Endothelial cell of umbilical vein (primary cell): Measurements from ENCODE around the gene S100A1. TPM values are rescaled to one million over a fixed set of nuclear protein-coding genes. Genes with fewer than 3 reads are reported as not detected.

Experiments
- BruUV-seq: library from RNA; stranded (reverse); fragments of 400-500 nt; replicated peaks from 2 replicates; lab custom pipeline; 2021; lab: Mats Ljungman, UMichigan
- CTCF ChIA-PET: fragments of 300-600, 350-600 bp; sonication (Branson Sonifier 250); formaldehyde crosslinking; loops from one replicate; lab custom pipeline; 2021; ENCODE audit warnings: antibody characterized with exemption, inconsistent platforms; lab: Charles Lee
- POLR2A ChIA-PET: fragments of 300-600, 350-600 bp; sonication (Branson Sonifier 250); formaldehyde crosslinking; loops from one replicate; lab custom pipeline; 2021; ENCODE audit warnings: antibody characterized with exemption, inconsistent platforms; lab: Charles Lee
- DNase-seq: peaks from one replicate; pipeline ENCODE4 v3.0.0-alpha.2; 2011; ENCODE audit warnings: low read depth, low spot score
- FAIRE-seq: peaks from 2 replicates; lab custom pipeline; 2011; peaks lifted over from hg19 to GRCh38; lab: Jason Lieb, UNC
- H2AFZ ChIP-seq: 2 replicates; pipeline ENCODE4 v1.6.0; 2012; ENCODE audit warnings: low read depth, low read length, control low read depth, inconsistent platforms
- H3K27ac ChIP-seq: 2 replicates; pipeline ENCODE4 v1.5.1; 2011; ENCODE audit warnings: low read depth, mild to moderate bottlenecking, control low read depth, low read length, moderate library complexity; ENCODE audit not compliant: insufficient read depth
- H3K27me3 ChIP-seq, 2 experiments: 2 replicates each; pipeline versions ENCODE4 v1.6.0 to v1.6.1; 2011; ENCODE audit warnings: low read length in 2 of 2, mixed read lengths in 1 of 2; ENCODE audit not compliant: control insufficient read depth in 2 of 2, insufficient read depth in 2 of 2
- H3K36me3 ChIP-seq, 2 experiments: 2 replicates in 1 of 2; 3 replicates in 1 of 2; pipeline ENCODE4 v1.5.1; 2011; ENCODE audit warnings: low read length in 2 of 2, mild to moderate bottlenecking in 1 of 2, moderate library complexity in 1 of 2; ENCODE audit not compliant: control insufficient read depth in 2 of 2, insufficient read depth in 2 of 2; ENCODE audit errors: extremely low read depth in 1 of 2
- H3K4me1 ChIP-seq: 3 replicates; pipeline ENCODE4 v1.5.1; 2011; ENCODE audit warnings: mild to moderate bottlenecking, low read length; ENCODE audit not compliant: control insufficient read depth, insufficient read depth; ENCODE audit errors: extremely low read depth
- H3K4me2 ChIP-seq: 2 replicates; pipeline ENCODE4 v1.6.1; 2011; ENCODE audit warnings: low read length, control low read depth, mixed read lengths; ENCODE audit not compliant: insufficient read depth
- H3K4me3 ChIP-seq, 3 experiments: fragments of 200-600 bp in 1 of 3; sonication (generic), shearing (Covaris generic) in 1 of 3; replicated peaks in 1 of 3; 2 replicates each; pipeline ENCODE4 v1.5.1; 2011 to 2016; ENCODE audit warnings: control low read depth in 3 of 3, low read length in 3 of 3, mild to moderate bottlenecking in 2 of 3, inconsistent platforms in 1 of 3, low read depth in 1 of 3, moderate library complexity in 1 of 3; ENCODE audit not compliant: insufficient read depth in 1 of 3
- H3K79me2 ChIP-seq: 2 replicates; pipeline ENCODE4 v1.6.0; 2012; ENCODE audit warnings: low read length, inconsistent platforms; ENCODE audit not compliant: control insufficient read depth, insufficient read depth
- H3K9ac ChIP-seq: replicated peaks from 2 replicates; pipeline ENCODE3; 2011; ENCODE audit warnings: low read length, control low read depth; ENCODE audit not compliant: insufficient read depth; ENCODE audit errors: extremely low read depth
- H3K9me1 ChIP-seq: replicated peaks from 3 replicates; pipeline ENCODE4 v1.6.0; 2011; ENCODE audit warnings: mild to moderate bottlenecking, low read length; ENCODE audit not compliant: control insufficient read depth, insufficient read depth; ENCODE audit errors: extremely low read depth
- H3K9me3 ChIP-seq: replicated peaks from 2 replicates; pipeline ENCODE4 v1.5.1; 2012; ENCODE audit warnings: low read length, inconsistent platforms; ENCODE audit not compliant: control insufficient read depth, insufficient read depth
- H4K20me1 ChIP-seq: replicated peaks from 2 replicates; pipeline ENCODE3; 2011; ENCODE audit warnings: mild to moderate bottlenecking, low read length; ENCODE audit not compliant: control insufficient read depth, insufficient read depth; ENCODE audit errors: extremely low read depth
- EZH2 ChIP-seq: IDR thresholded peaks from 2 replicates; pipeline ENCODE4 v1.6.1; 2012; ENCODE audit warnings: borderline replicate concordance, low read depth, mild to moderate bottlenecking, moderate library complexity, low read length, inconsistent platforms; ENCODE audit not compliant: severe bottlenecking
- FOS ChIP-seq: IDR thresholded peaks from 2 replicates; pipeline ENCODE4 v1.6.1; 2011; ENCODE audit warnings: mild to moderate bottlenecking, low read length, moderate library complexity, borderline replicate concordance; ENCODE audit not compliant: insufficient read depth
- GATA2 ChIP-seq: IDR thresholded peaks from 2 replicates; pipeline ENCODE4 v1.7.0; 2011; ENCODE audit warnings: low read depth, mild to moderate bottlenecking, moderate library complexity, mixed read lengths, low read length; ENCODE audit not compliant: insufficient read length, insufficient read depth
- JUN ChIP-seq: IDR thresholded peaks from 2 replicates; pipeline ENCODE4 v1.6.1; 2011; ENCODE audit warnings: borderline replicate concordance, low read depth; ENCODE audit not compliant: insufficient read length, insufficient read depth
- MYC ChIP-seq: IDR thresholded peaks from one replicate; pipeline ENCODE4 v1.6.1; 2011; ENCODE audit warnings: mild to moderate bottlenecking, low read depth, low read length
- POLR2A ChIP-seq: IDR thresholded peaks from 2 replicates; pipeline ENCODE4 v1.6.1; 2012; ENCODE audit warnings: low read depth, mild to moderate bottlenecking, control low read depth, low read length
- POLR2AphosphoS5 ChIP-seq: IDR thresholded peaks from 2 replicates; pipeline ENCODE4 v1.6.1; 2012; ENCODE audit warnings: low read depth, mild to moderate bottlenecking, control low read depth, low read length, moderate library complexity; ENCODE audit not compliant: insufficient read depth
- dilution Hi-C: fragments of 300-500 bp; cut with MboI; formaldehyde crosslinking; loops from one replicate; pipeline ENCODE4 v1.15.0; 2019; ENCODE audit warnings: low sequenced_read_pairs; ENCODE audit not compliant: extremely low pct_ligation_motif_present
- intact Hi-C: fragments of 100-400 bp; cut with micrococcal nuclease; formaldehyde crosslinking; loops from one replicate; pipeline ENCODE4 v1.10.0; 2022
- polyA plus RNA-seq, 4 experiments: library from polyadenylated mRNA; depleted of rRNA in 3 of 4; stranded (reverse) in 3 of 4; unstranded in 1 of 4; fragments of >200 nt; gene quantifications; 2 replicates each; pipeline versions ENCODE4 v1.2.1 to v1.2.3, GENCODE V29; 2011 to 2012; ENCODE audit warnings: missing spikeins in 1 of 4
- total RNA-seq: library from RNA; stranded (reverse); gene quantifications from 2 replicates; pipeline ENCODE4 v1.2.3, GENCODE V29; 2021
- TF ChIP-seq, protein P1 (sequence below): IDR thresholded peaks from 2 replicates; pipeline ENCODE4 v1.6.1; 2011; ENCODE audit not compliant: insufficient read depth, insufficient read length
- TF ChIP-seq, protein P2 (sequence below), 2 donors: IDR thresholded peaks; 1 replicate in 1 of 2; 2 replicates in 1 of 2; pipeline ENCODE4 v1.5.1; 2011; ENCODE audit warnings: low read length in 2 of 2, mild to moderate bottlenecking in 2 of 2, moderate library complexity in 2 of 2, control low read depth in 1 of 2, inconsistent platforms in 1 of 2, low read depth in 1 of 2; ENCODE audit not compliant: insufficient read depth in 1 of 2; ENCODE audit errors: extremely low read depth in 1 of 2

Gene S100A1
- total and polyA plus RNA-seq, 2 donors (not counting 3 experiments of a cell fraction or from before 2014, with no cell fraction given): not detected

DNA sequence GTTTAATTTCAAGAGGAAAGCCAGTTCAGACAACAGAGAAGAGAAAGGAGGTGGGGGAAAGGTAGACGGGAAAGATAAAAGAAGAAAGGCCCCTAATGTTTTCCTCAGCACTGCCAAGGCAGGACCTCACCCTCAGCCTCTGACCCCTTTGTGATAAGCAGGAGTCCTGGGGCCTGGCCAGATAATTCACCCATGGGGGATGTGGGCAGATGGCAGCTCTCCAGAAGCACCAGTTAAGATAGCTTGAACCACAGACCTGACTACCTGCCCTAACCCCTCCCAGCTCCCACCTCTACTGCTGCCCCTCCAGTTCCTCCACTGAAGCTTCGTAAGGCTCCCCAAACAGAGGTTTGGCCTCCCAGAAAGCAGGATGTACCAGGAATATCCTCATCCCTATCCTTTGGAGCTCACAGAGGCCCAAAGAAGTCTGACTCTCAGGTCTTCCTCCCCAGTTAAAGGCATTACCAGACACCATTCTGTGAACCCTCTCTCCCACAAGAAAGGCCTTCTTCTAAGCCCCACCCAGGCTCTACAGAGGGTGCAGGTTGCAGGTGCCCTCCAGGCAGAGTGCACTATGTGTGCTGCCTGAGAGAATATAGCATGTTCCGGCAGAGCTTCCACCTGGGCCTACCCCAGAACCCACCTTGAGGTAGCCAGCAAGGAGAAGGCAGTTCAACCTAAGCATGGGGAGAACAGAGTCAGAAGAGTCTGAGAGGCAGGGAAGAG, 21.1 kb downstream of the S100A1 start:
- H3K4me3 ChIP-seq: no peak overlapping the region
- H3K9me3 ChIP-seq: no peaks in the 10 kb centered on the region
- H4K20me1 ChIP-seq: no peaks in the 10 kb centered on the region
- ChIA-PET CTCF (interaction anchor here (0.8 to 2.3 kb wide), 5 partner anchors 11 to 139 kb away, joined by 3 to 8 read pairs (median 6); partner anchors contain the start of gene CHTOP), POLR2A (interaction anchor here (0.9 to 1.8 kb wide), 2 partner anchors 11 to 15 kb away, joined by 3 to 9 read pairs; partner anchors contain the start of gene CHTOP)
- no TSS peak for BruUV-seq
- no peak overlapping the region for H3K9ac ChIP-seq
- dilution Hi-C loops: no loop called here
- H3K9me1 ChIP-seq: no peaks in the 10 kb centered on the region
- intact Hi-C loops: no loop called here
- no peak overlapping the region for H3K4me2 ChIP-seq
- TF ChIP-seq, protein P1, sequence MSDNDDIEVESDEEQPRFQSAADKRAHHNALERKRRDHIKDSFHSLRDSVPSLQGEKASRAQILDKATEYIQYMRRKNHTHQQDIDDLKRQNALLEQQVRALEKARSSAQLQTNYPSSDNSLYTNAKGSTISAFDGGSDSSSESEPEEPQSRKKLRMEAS: no peak
- TF ChIP-seq GATA2 (no peak), POLR2AphosphoS5 (no peak)
- H3K4me1 ChIP-seq: peaks cover 8% of the 10 kb centered on the region
- FAIRE-seq: no peak
- H3K79me2 ChIP-seq: no peaks in the 10 kb centered on the region
- no peak for DNase-seq
- H3K27ac ChIP-seq: no peak overlapping the region
- peaks cover 7 to 15% of the 10 kb centered on the region in 2 experiments for H3K36me3 ChIP-seq
- H2AFZ ChIP-seq: no peak overlapping the region
- no peaks in the 10 kb centered on the region for H3K27me3 ChIP-seq

GRCh38 chr1:153649863-153650235, 21.6 kb downstream of the S100A1 start:
- TF ChIP-seq, protein P2, sequence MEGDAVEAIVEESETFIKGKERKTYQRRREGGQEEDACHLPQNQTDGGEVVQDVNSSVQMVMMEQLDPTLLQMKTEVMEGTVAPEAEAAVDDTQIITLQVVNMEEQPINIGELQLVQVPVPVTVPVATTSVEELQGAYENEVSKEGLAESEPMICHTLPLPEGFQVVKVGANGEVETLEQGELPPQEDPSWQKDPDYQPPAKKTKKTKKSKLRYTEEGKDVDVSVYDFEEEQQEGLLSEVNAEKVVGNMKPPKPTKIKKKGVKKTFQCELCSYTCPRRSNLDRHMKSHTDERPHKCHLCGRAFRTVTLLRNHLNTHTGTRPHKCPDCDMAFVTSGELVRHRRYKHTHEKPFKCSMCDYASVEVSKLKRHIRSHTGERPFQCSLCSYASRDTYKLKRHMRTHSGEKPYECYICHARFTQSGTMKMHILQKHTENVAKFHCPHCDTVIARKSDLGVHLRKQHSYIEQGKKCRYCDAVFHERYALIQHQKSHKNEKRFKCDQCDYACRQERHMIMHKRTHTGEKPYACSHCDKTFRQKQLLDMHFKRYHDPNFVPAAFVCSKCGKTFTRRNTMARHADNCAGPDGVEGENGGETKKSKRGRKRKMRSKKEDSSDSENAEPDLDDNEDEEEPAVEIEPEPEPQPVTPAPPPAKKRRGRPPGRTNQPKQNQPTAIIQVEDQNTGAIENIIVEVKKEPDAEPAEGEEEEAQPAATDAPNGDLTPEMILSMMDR (IDR thresholded peaks at IDR 0.05; ENCODE audit: extremely low read depth in 1 of 2, insufficient read depth in 1 of 2, low read depth in 1 of 2, low read length in 2 of 2): no peak
- no peak for TF ChIP-seq POLR2A
- TF ChIP-seq POLR2AphosphoS5: no peak
- TF ChIP-seq, protein P1: no peak
- TF ChIP-seq JUN: no peak
- no peak for TF ChIP-seq GATA2
- TF ChIP-seq EZH2: no peak
- no peak for TF ChIP-seq MYC
- TF ChIP-seq FOS: no peak
- ChIA-PET CTCF (interaction anchor here (1.3 kb wide), 1 partner anchor 77 kb away, joined by 6 read pairs; no protein-coding TSS in a partner anchor), POLR2A (no interaction called here)
- Histone ChIP-seq H4K20me1 (no peaks in the 10 kb centered on the region), H3K9me3 (no peaks in the 10 kb centered on the region), H3K79me2 (no peaks in the 10 kb centered on the region), H3K9me1 (no peaks in the 10 kb centered on the region), H3K4me1 (peaks cover 8% of the 10 kb centered on the region), H3K27ac (no peak overlapping the region), H2AFZ (no peak overlapping the region), H3K27me3 (no peaks in the 10 kb centered on the region), H3K4me2 (no peak overlapping the region), H3K36me3 (peaks cover 7 to 14% of the 10 kb centered on the region in 2 experiments), H3K9ac (no peak overlapping the region), H3K4me3 (no peak overlapping the region)
- intact Hi-C loops (no loop called here), dilution Hi-C loops (no loop called here)
- BruUV-seq: no TSS peak
- no peak for FAIRE-seq
- DNase-seq: no peak
